Calu3 (cell line): ENCODE results near the gene CRTAC1. TPM values are rescaled to one million over a fixed set of nuclear protein-coding genes. Genes with fewer than 3 reads are reported as not detected.

Experiments
- BruUV-seq: library from RNA; stranded (reverse); fragments of 400-500 nt; replicated peaks from 2 replicates; lab custom pipeline; 2021; lab: Mats Ljungman, UMichigan
- CTCF ChIA-PET: fragments of 300-600 bp; sonication (Branson Sonifier 250); formaldehyde crosslinking; loops from one replicate; lab custom pipeline; 2022; ENCODE audit warnings: antibody characterized with exemption; lab: Charles Lee
- DNase-seq: peaks from one replicate; pipeline ENCODE4 v3.0.0; 2022
- H3K27ac Mint-ChIP-seq: one replicate; pipeline ENCODE4 v1.8.0; 2022; ENCODE audit warnings: mixed read lengths; ENCODE audit not compliant: unreplicated experiment
- H3K27me3 Mint-ChIP-seq: one replicate; pipeline ENCODE4 v1.8.0; 2022; ENCODE audit warnings: mixed read lengths; ENCODE audit not compliant: unreplicated experiment
- H3K36me3 Mint-ChIP-seq: one replicate; pipeline ENCODE4 v1.8.0; 2022; ENCODE audit warnings: mild to moderate bottlenecking, moderate library complexity, mixed read lengths; ENCODE audit not compliant: insufficient read depth, unreplicated experiment
- H3K4me1 Mint-ChIP-seq: one replicate; pipeline ENCODE4 v1.8.0; 2022; ENCODE audit warnings: mild to moderate bottlenecking, low read depth, mixed read lengths; ENCODE audit not compliant: unreplicated experiment
- H3K4me3 Mint-ChIP-seq: one replicate; pipeline ENCODE4 v1.8.0; 2022; ENCODE audit warnings: mild to moderate bottlenecking, low read depth, moderate library complexity, mixed read lengths; ENCODE audit not compliant: unreplicated experiment
- H3K9me3 Mint-ChIP-seq: one replicate; pipeline ENCODE4 v1.8.0; 2022; ENCODE audit warnings: low read depth, mixed read lengths; ENCODE audit not compliant: unreplicated experiment
- intact Hi-C: fragments of 100-400 bp; cut with micrococcal nuclease; formaldehyde crosslinking; loops from one replicate; pipeline ENCODE4 v1.10.0; 2022; ENCODE audit not compliant: unreplicated experiment
- total RNA-seq: library from RNA; stranded (reverse); gene quantifications from 2 replicates; pipeline ENCODE4 v1.2.3, GENCODE V29; 2022
- TF ChIP-seq, protein P1 (sequence below): fragments of 200-600 bp; IDR thresholded peaks from one replicate; pipeline ENCODE4 v1.8.0; 2022; ENCODE audit warnings: antibody characterized with exemption; ENCODE audit not compliant: unreplicated experiment

CRTAC1 gene
- total RNA-seq, 1 experiment from 2014 or later = not detected

DNA sequence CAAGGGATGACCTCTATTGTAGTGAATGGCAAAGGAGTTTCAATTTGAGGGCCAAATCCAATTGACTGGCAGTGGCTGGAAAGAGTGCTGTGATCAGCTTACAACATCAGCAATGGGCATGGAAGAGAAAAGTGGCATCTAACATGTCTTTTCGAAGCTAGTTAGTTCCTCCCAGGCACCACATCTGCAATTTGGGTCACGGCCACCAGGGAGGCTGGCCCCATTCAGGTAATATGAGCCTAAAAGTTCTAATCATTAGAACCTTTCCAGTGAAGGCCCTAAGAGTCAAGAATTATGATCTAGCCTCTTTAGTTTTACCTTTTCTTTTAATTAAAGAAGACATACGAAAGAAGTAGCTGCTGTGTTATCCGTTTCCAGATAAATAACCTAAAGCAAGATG, 17.3 kb downstream of the CRTAC1 start:
- Mint-ChIP-seq H3K4me1 (no peaks in the 10 kb centered on the region), H3K9me3 (no peaks in the 10 kb centered on the region), H3K36me3 (no peaks in the 10 kb centered on the region), H3K27ac (no peak overlapping the region), H3K27me3 (peaks cover 93% of the 10 kb centered on the region), H3K4me3 (no peak overlapping the region)
- intact Hi-C loops = no loop called here
- CTCF ChIA-PET = interaction anchor here (0.6 kb wide), 1 partner anchor 176 kb away, joined by 3 read pairs; no protein-coding TSS in a partner anchor
- no TSS peak for BruUV-seq
- no peak for DNase-seq
- TF ChIP-seq, protein P1, sequence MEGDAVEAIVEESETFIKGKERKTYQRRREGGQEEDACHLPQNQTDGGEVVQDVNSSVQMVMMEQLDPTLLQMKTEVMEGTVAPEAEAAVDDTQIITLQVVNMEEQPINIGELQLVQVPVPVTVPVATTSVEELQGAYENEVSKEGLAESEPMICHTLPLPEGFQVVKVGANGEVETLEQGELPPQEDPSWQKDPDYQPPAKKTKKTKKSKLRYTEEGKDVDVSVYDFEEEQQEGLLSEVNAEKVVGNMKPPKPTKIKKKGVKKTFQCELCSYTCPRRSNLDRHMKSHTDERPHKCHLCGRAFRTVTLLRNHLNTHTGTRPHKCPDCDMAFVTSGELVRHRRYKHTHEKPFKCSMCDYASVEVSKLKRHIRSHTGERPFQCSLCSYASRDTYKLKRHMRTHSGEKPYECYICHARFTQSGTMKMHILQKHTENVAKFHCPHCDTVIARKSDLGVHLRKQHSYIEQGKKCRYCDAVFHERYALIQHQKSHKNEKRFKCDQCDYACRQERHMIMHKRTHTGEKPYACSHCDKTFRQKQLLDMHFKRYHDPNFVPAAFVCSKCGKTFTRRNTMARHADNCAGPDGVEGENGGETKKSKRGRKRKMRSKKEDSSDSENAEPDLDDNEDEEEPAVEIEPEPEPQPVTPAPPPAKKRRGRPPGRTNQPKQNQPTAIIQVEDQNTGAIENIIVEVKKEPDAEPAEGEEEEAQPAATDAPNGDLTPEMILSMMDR = no peak

DNA sequence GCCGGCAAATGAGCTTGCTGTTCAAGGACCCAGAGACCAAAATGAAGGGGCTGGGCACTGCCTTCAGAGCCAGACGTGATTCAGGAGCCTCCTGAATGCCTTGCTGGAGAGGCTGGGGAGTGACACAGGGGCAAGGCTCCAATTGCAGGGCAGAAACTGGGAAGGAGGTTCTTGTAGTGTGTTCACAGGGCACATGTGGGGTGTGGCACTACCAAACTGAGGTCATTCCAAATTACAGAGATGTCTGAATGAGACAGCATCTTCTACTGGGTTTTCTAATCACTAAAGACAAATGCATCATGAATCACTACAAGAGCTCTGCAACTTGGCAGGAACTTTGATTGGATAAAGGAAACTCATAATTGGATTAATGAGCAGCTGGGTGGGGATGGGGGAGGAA, 17.8 kb downstream of the CRTAC1 start:
- intact Hi-C loops = no loop called here
- H3K27ac Mint-ChIP-seq = no peak overlapping the region
- no TSS peak for BruUV-seq
- no peak overlapping the region for H3K4me3 Mint-ChIP-seq
- H3K27me3 Mint-ChIP-seq = peaks cover 96% of the 10 kb centered on the region
- H3K9me3 Mint-ChIP-seq = no peaks in the 10 kb centered on the region
- CTCF ChIA-PET = no interaction called here
- no peak for DNase-seq
- H3K4me1 Mint-ChIP-seq = no peaks in the 10 kb centered on the region
- TF ChIP-seq, protein P1 = no peak
- H3K36me3 Mint-ChIP-seq = no peaks in the 10 kb centered on the region

DNA sequence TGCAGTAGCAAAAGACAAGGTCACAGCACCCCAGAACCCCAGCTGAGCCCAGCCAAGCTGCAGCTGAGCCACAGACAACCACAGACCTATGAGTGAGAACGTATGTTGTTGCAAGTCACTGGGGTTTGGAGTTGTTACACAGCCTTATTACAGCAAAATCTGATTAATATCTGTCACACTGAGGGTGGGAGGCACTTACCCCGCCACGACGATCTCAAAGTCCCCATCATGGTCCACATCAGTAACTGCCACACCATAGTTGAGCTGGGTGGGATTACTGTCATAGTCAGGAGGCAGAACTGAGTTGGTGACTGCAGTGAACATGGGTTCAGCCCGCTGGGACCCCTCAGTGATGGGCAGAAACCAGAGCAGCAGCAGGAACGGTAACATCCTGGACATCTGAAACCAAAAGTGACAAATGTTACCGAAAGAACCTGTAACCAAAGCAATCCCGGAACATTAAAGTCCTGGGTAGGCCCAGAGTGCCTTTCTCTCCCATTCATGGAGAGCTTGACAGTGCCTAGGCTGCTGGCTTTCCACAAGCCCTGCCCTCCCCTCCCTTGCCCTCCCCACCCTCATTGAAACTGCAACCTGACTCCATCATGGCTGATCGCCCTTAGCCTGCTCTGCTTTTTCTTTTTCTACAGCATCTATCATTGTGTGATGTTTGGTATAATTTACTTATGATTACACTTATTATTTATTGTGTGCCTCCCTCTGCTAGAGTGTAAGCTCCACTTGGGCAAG, 19.3 kb downstream of the CRTAC1 start:
- TF ChIP-seq, protein P1 = no peak
- CTCF ChIA-PET = no interaction called here
- BruUV-seq = no TSS peak
- Mint-ChIP-seq H3K4me3 (no peak overlapping the region), H3K9me3 (no peaks in the 10 kb centered on the region), H3K36me3 (no peaks in the 10 kb centered on the region), H3K27me3 (peaks cover 96% of the 10 kb centered on the region), H3K27ac (no peak overlapping the region), H3K4me1 (no peaks in the 10 kb centered on the region)
- DNase-seq = no peak
- intact Hi-C loops = no loop called here

DNA sequence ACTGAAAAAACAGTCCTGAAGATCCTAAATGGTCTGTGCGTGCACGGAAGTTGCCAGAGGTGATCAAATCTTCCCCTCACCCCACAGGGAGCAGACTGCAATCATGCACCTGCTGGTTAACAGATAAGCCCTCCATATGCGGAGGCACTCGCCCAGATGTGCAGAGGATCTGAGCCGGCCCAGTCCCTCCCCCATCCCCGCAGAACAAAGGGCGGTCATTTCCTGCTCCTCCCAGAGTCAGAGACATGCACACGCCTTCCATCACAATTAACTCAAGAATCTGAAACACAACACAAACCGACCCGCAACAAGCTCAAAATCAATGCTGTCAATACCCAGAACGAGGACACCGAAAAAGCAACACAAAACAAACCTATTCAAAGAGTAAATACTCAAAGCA, 24.2 kb downstream of the CRTAC1 start:
- DNase-seq = no peak
- no peak overlapping the region for H3K27ac Mint-ChIP-seq
- H3K9me3 Mint-ChIP-seq = no peaks in the 10 kb centered on the region
- H3K4me3 Mint-ChIP-seq = no peak overlapping the region
- CTCF ChIA-PET = no interaction called here
- intact Hi-C loops = no loop called here
- BruUV-seq = no TSS peak
- H3K36me3 Mint-ChIP-seq = no peaks in the 10 kb centered on the region
- no peaks in the 10 kb centered on the region for H3K4me1 Mint-ChIP-seq
- peaks cover 52% of the 10 kb centered on the region for H3K27me3 Mint-ChIP-seq
- TF ChIP-seq, protein P1 = no peak
